Measurements from ENCODE around the gene HIPK2. TPM values are rescaled to one million over a fixed set of nuclear protein-coding genes. Genes with fewer than 3 reads are reported as not detected.

The HIPK2 gene
- polyA plus RNA-seq, 1 donor (not counting 4 experiments of a cell fraction or from before 2014, with no cell fraction given) = 5.8 TPM

- Histone ChIP-seq H3K9me3 (ENCODE audit: control insufficient read depth, low read depth, low read length) (peaks cover 2% of the 10 kb centered on the region), H3K27me3 (ENCODE audit: control insufficient read depth, extremely low read depth, insufficient read depth, low read length) (no peaks in the 10 kb centered on the region), H2AFZ (ENCODE audit: control insufficient read depth, low read length) (no peak overlapping the region), H3K36me3 (ENCODE audit: control insufficient read depth in 2 of 2, extremely low read depth in 1 of 2, insufficient read depth in 2 of 2, low read length in 2 of 2) (peaks cover 3 to 7% of the 10 kb centered on the region in 2 experiments), H3K9me1 (ENCODE audit: control insufficient read depth, extremely low read depth, insufficient read depth, low read length) (peaks cover 3% of the 10 kb centered on the region), H3K4me2 (ENCODE audit: control insufficient read depth, extremely low read depth, insufficient read depth, low read depth, low read length) (no peak overlapping the region), H4K20me1 (ENCODE audit: control insufficient read depth, extremely low read depth, insufficient read depth, low read length) (peaks cover 2% of the 10 kb centered on the region), H3K27ac (ENCODE audit: control insufficient read depth, insufficient read depth, low read length) (no peak overlapping the region), H3K9ac (ENCODE audit: control insufficient read depth, extremely low read depth, insufficient read depth, low read length) (no peak overlapping the region), H3K79me2 (ENCODE audit: control insufficient read depth, insufficient read depth, low read length) (peaks cover 53% of the 10 kb centered on the region), H3K4me1 (ENCODE audit: control insufficient read depth, extremely low read depth, insufficient read depth, low read length) (peaks cover 46% of the 10 kb centered on the region), H3K4me3 (ENCODE audit: control insufficient read depth in 2 of 3, extremely low read depth in 1 of 3, insufficient read depth in 2 of 3, low read depth in 1 of 3, low read length in 3 of 3) (no peak overlapping the region)
- DNase-seq (ENCODE audit: low read depth, low spot score) (no peak), FAIRE-seq (no peak)
- no peak for TF ChIP-seq CTCF (optimal IDR thresholded peaks at IDR 0.05 in 1 of 3, IDR thresholded peaks at IDR 0.05 in 1 of 3, conservative IDR thresholded peaks at IDR 0.05 in 1 of 3; ENCODE audit: extremely low read depth in 1 of 3, insufficient read depth in 2 of 3, low read length in 3 of 3)
- TF ChIP-seq EZH2 (IDR thresholded peaks at IDR 0.05; ENCODE audit: low read length) = no peak
- dilution Hi-C loops (cut with MboI; ENCODE audit: extremely low pct_ligation_motif_present, low sequenced_read_pairs) = no loop called here
Observed at GRCh38 chr7:139735912-139736595, 41.7 kb downstream of the HIPK2 start.

- H3K27me3 ChIP-seq (ENCODE audit: control insufficient read depth, extremely low read depth, insufficient read depth, low read length) = no peaks in the 10 kb centered on the region
- H3K9me3 ChIP-seq (ENCODE audit: control insufficient read depth, low read depth, low read length) = peaks cover 2% of the 10 kb centered on the region
- no peak overlapping the region for H3K9ac ChIP-seq (ENCODE audit: control insufficient read depth, extremely low read depth, insufficient read depth, low read length)
- H4K20me1 ChIP-seq (ENCODE audit: control insufficient read depth, extremely low read depth, insufficient read depth, low read length) = peaks cover 2% of the 10 kb centered on the region
- peaks cover 2% of the 10 kb centered on the region for H3K9me1 ChIP-seq (ENCODE audit: control insufficient read depth, extremely low read depth, insufficient read depth, low read length)
- H3K4me2 ChIP-seq (ENCODE audit: control insufficient read depth, extremely low read depth, insufficient read depth, low read depth, low read length) = no peak overlapping the region
- peaks cover 47% of the 10 kb centered on the region for H3K4me1 ChIP-seq (ENCODE audit: control insufficient read depth, extremely low read depth, insufficient read depth, low read length)
- peaks cover 55% of the 10 kb centered on the region for H3K79me2 ChIP-seq (ENCODE audit: control insufficient read depth, insufficient read depth, low read length)
- TF ChIP-seq EZH2 (IDR thresholded peaks at IDR 0.05; ENCODE audit: low read length) (no peak), CTCF (optimal IDR thresholded peaks at IDR 0.05 in 1 of 3, IDR thresholded peaks at IDR 0.05 in 1 of 3, conservative IDR thresholded peaks at IDR 0.05 in 1 of 3; ENCODE audit: extremely low read depth in 1 of 3, insufficient read depth in 2 of 3, low read length in 3 of 3) (no peak)
- H3K27ac ChIP-seq (ENCODE audit: control insufficient read depth, insufficient read depth, low read length) = no peak overlapping the region
- peaks cover 3 to 6% of the 10 kb centered on the region in 2 experiments for H3K36me3 ChIP-seq (ENCODE audit: control insufficient read depth in 2 of 2, extremely low read depth in 1 of 2, insufficient read depth in 2 of 2, low read length in 2 of 2)
- dilution Hi-C loops (cut with MboI; ENCODE audit: extremely low pct_ligation_motif_present, low sequenced_read_pairs) = no loop called here
- no peak overlapping the region for H2AFZ ChIP-seq (ENCODE audit: control insufficient read depth, low read length)
- H3K4me3 ChIP-seq (ENCODE audit: control insufficient read depth in 2 of 3, extremely low read depth in 1 of 3, insufficient read depth in 2 of 3, low read depth in 1 of 3, low read length in 3 of 3) = no peak overlapping the region
- FAIRE-seq = no peak
- DNase-seq (ENCODE audit: low read depth, low spot score) = no peak
Observed at GRCh38 chr7:139735466-139735865, 42.3 kb downstream of the HIPK2 start.
